Measurements from ENCODE around the gene KCTD10.

- TF ChIP-seq CTCF (IDR thresholded peaks at IDR 0.05) = no peak
- no peak for TF ChIP-seq MAX (CRISPR knock-in tag; IDR thresholded peaks at IDR 0.05)
- TF ChIP-seq PRDM15 (CRISPR knock-in tag; IDR thresholded peaks at IDR 0.05) = no peak
- TF ChIP-seq NR1H2 (CRISPR knock-in tag; IDR thresholded peaks at IDR 0.05) = no peak
- TF ChIP-seq ZNF263 (CRISPR knock-in tag; IDR thresholded peaks at IDR 0.05; ENCODE audit: low read depth) = no peak
- TF ChIP-seq IRF1 (CRISPR knock-in tag; IDR thresholded peaks at IDR 0.05) = no peak
- TF ChIP-seq SMAD3 (CRISPR knock-in tag; IDR thresholded peaks at IDR 0.05; ENCODE audit: borderline replicate concordance) = no peak
- TF ChIP-seq ZNF512 (CRISPR knock-in tag; IDR thresholded peaks at IDR 0.05; ENCODE audit: borderline replicate concordance) = no peak
Measured at GRCh38 chr12:109510196-109510595, 33.1 kb upstream of the KCTD10 start.
